OCI-LY3 (cell line): ENCODE data around the gene ACTL6B.

Experiments used
- CTCF ChIP-seq: fragments of 200-600, 300-600 bp; sonication (generic); IDR thresholded peaks from 2 replicates; pipeline ENCODE4 v1.5.1; 2014; ENCODE audit warnings: antibody characterized with exemption, low read length, low read depth
- EZH2phosphoT487 ChIP-seq: fragments of 200-600 bp; shearing (Covaris generic); IDR thresholded peaks from 2 replicates; pipeline ENCODE4 v1.6.1; 2018; ENCODE audit warnings: antibody characterized with exemption, mixed run types, low read depth

DNA sequence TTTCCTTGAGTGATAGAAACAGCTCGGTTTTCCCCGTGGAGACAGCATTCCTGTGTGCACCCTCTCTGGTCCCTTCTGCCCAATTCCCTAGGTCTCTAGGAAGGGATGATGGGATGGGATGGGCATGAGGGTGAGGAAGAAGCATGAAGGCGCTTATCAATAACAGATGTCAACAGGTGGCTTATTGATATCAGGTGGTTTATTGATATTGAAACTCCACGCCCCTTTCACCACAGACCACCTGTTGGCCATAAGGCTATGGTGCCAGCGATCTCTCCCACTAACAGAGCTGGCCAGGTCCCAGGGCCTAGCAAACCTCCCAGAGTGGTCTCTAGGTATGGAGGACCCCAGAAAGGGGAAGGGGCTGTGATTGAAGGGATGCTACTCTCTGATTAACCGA, 36.0 kb downstream of the ACTL6B start:
- no peak for TF ChIP-seq CTCF
- TF ChIP-seq EZH2phosphoT487: no peak
